ENCODE measurements around the gene KIF19. TPM values are rescaled to one million over a fixed set of nuclear protein-coding genes. Genes with fewer than 3 reads are reported as not detected.

KIF19 gene
- total and polyA plus RNA-seq, 10 of the 15 experiments (the other 5 are each of a cell fraction or from before 2014, with no cell fraction given) = 0.06 to 0.07 TPM; not detected in 8

DNA sequence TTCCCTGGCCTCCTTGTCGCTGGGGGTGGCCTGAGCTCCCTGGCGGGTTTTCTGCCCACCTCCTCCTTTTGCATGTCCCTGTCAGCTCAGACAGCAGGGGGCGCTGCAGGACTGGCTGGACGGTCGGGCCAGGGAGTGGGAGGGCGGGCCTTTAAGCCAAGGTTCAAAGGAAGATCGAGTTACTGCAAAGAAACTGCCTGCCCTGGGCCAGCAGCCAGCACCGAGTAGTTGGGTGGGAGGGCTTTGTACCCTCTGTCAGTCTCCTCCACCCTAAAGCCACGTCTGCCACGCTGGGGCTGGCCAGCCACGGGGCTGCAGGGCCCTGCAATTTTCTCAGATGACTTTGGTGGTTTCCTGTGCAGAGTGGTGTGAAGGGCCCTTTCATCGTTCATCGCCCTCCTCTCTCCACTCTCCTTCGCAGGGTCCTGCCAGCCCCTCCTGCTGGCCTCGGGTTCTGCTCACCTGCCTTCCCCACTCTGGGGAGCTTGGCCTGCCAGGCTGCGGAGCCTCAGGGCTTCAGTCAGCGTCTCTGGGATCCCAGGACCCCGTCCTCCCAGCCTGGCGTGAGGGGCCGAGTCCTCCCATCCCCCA is 53.6 kb downstream of the KIF19 start (continued):
- TF ChIP-seq, protein P1, sequence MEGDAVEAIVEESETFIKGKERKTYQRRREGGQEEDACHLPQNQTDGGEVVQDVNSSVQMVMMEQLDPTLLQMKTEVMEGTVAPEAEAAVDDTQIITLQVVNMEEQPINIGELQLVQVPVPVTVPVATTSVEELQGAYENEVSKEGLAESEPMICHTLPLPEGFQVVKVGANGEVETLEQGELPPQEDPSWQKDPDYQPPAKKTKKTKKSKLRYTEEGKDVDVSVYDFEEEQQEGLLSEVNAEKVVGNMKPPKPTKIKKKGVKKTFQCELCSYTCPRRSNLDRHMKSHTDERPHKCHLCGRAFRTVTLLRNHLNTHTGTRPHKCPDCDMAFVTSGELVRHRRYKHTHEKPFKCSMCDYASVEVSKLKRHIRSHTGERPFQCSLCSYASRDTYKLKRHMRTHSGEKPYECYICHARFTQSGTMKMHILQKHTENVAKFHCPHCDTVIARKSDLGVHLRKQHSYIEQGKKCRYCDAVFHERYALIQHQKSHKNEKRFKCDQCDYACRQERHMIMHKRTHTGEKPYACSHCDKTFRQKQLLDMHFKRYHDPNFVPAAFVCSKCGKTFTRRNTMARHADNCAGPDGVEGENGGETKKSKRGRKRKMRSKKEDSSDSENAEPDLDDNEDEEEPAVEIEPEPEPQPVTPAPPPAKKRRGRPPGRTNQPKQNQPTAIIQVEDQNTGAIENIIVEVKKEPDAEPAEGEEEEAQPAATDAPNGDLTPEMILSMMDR (IDR thresholded peaks at IDR 0.05 in 2 of 3, conservative IDR thresholded peaks at IDR 0.05 in 1 of 3; ENCODE audit: control insufficient read depth in 2 of 3, extremely low read depth in 1 of 3, insufficient read depth in 1 of 3, low read depth in 3 of 3, low read length in 3 of 3) = peak; percentile 81 to 97 (median 94); a peak in 5 of 6 replicates
- TF ChIP-seq JUNB (IDR thresholded peaks at IDR 0.05) (no peak), ETV6 (conservative IDR thresholded peaks at IDR 0.05 in 1 of 2, IDR thresholded peaks at IDR 0.05 in 1 of 2; ENCODE audit: borderline replicate concordance in 1 of 2, low read depth in 1 of 2) (no peak), SMARCA5 (IDR thresholded peaks at IDR 0.05) (peak; percentile 49; the same call in 1 of the 2 replicates), MYB (IDR thresholded peaks at IDR 0.05; ENCODE audit: borderline replicate concordance, low read depth, low read length) (no peak), HCFC1 (IDR thresholded peaks at IDR 0.05; ENCODE audit: low read length) (0 out of 2 replicates have a peak, but pooled peaks have one; percentile 15), EGR1 (IDR thresholded peaks at IDR 0.05; ENCODE audit: borderline replicate concordance in 1 of 2, low read depth in 2 of 2, low read length in 2 of 2) (peak in 1 of 2 experiments; percentile 33; a peak in 1 of 3 replicates), PKNOX1 (IDR thresholded peaks at IDR 0.05) (no peak)
